Naive B cell (primary cell): Measurements from ENCODE around the gene GHSR. TPM values are rescaled to one million over a fixed set of nuclear protein-coding genes. Genes with fewer than 3 reads are reported as not detected.

Experiments used
- ATAC-seq, 2 donors: fragments of 150-1000 bp; cut with Tn5 transposase; 2 replicates each; pipeline ENCODE4 v1.10.0; 2021; ENCODE audit warnings: low read depth in 2 of 2, mild to moderate bottlenecking in 2 of 2, moderate library complexity in 2 of 2
- DNase-seq: peaks from one replicate; pipeline ENCODE4 v3.0.0; 2022
- H3K27ac Mint-ChIP-seq, 6 donors: one replicate each; pipeline ENCODE4 v1.8.0; 2020 to 2022; ENCODE audit warnings: mild to moderate bottlenecking in 6 of 6, mixed read lengths in 6 of 6, moderate library complexity in 5 of 6, inconsistent platforms in 2 of 6
- H3K27me3 Mint-ChIP-seq, 3 donors: one replicate each; pipeline ENCODE4 v1.8.0; 2021 to 2022; ENCODE audit warnings: mixed read lengths in 3 of 3, mild to moderate bottlenecking in 1 of 3
- H3K36me3 Mint-ChIP-seq, 2 donors: one replicate each; pipeline ENCODE4 v1.8.0; 2020 to 2022; ENCODE audit warnings: mixed read lengths in 2 of 2, inconsistent platforms in 1 of 2, mild to moderate bottlenecking in 1 of 2
- H3K4me1 Mint-ChIP-seq, 3 donors: one replicate each; pipeline ENCODE4 v1.8.0; 2020 to 2022; ENCODE audit warnings: mixed read lengths in 3 of 3, inconsistent platforms in 1 of 3, mild to moderate bottlenecking in 1 of 3, moderate library complexity in 1 of 3
- H3K4me3 Mint-ChIP-seq, 8 donors: one replicate each; pipeline ENCODE4 v1.8.0; 2020 to 2022; ENCODE audit warnings: mild to moderate bottlenecking in 8 of 8, mixed read lengths in 8 of 8, moderate library complexity in 8 of 8, inconsistent platforms in 2 of 8
- H3K9me3 Mint-ChIP-seq, 7 donors: one replicate each; pipeline ENCODE4 v1.8.0; 2020 to 2022; ENCODE audit warnings: mixed read lengths in 7 of 7, mild to moderate bottlenecking in 5 of 7, inconsistent platforms in 2 of 7, moderate library complexity in 1 of 7
- polyA plus RNA-seq, 6 donors: library from polyadenylated mRNA; unstranded; fragments of 300-500 nt; fragmentation: Illumina TruSeq; gene quantifications; one replicate each; pipeline ENCODE4 v1.2.3, GENCODE V29; 2021; ENCODE audit warnings: low read depth in 6 of 6

Gene GHSR
- polyA plus RNA-seq, 6 donors from 2014 or later = not detected

GRCh38 chr3:172456404-172456803, 8.1 kb upstream of the GHSR start:
- ATAC-seq (no peak), DNase-seq (no peak)
- Mint-ChIP-seq H3K27me3 (peaks cover 10 to 26% (median 22%) of the 10 kb centered on the region in 3 donors), H3K36me3 (no peaks in the 10 kb centered on the region), H3K27ac (no peak overlapping the region), H3K4me3 (no peak overlapping the region), H3K4me1 (no peaks in the 10 kb centered on the region), H3K9me3 (no peaks in the 10 kb centered on the region)

- Mint-ChIP-seq H3K4me1 (peaks cover 2 to 11% (median 3%) of the 10 kb centered on the region in 3 donors), H3K4me3 (no peak overlapping the region), H3K9me3 (peaks cover 0 to 12% (median 0%) of the 10 kb centered on the region in 7 donors), H3K27ac (no peak overlapping the region), H3K36me3 (peaks cover 2 to 4% of the 10 kb centered on the region in 2 donors), H3K27me3 (peaks cover 27 to 41% (median 36%) of the 10 kb centered on the region in 3 donors)
- ATAC-seq (no peak), DNase-seq (no peak)
Observed at GRCh38 chr3:172454180-172454579, 5.9 kb upstream of the GHSR start.

GRCh38 chr3:172449466-172450149, 1.4 kb upstream of the GHSR start:
- H3K4me1 Mint-ChIP-seq = peaks cover 21 to 28% (median 25%) of the 10 kb centered on the region in 3 donors
- DNase-seq (no peak), ATAC-seq (no peak)
- H3K4me3 Mint-ChIP-seq = peak overlapping the region in 2 of 8 donors; percentile 22 to 23
- H3K9me3 Mint-ChIP-seq = peaks cover 0 to 15% (median 2%) of the 10 kb centered on the region in 7 donors
- peaks cover 10 to 23% of the 10 kb centered on the region in 2 donors for H3K36me3 Mint-ChIP-seq
- peaks cover 59 to 66% (median 59%) of the 10 kb centered on the region in 3 donors for H3K27me3 Mint-ChIP-seq
- no peak overlapping the region for H3K27ac Mint-ChIP-seq

GRCh38 chr3:172448661-172449465, 607 bp upstream of the GHSR start:
- Mint-ChIP-seq H3K4me3 (peak overlapping the region in 3 of 8 donors; percentile 23 to 48 (median 32)), H3K9me3 (peaks cover 0 to 15% (median 2%) of the 10 kb centered on the region in 7 donors), H3K27ac (no peak overlapping the region), H3K4me1 (peaks cover 21 to 28% (median 25%) of the 10 kb centered on the region in 3 donors), H3K27me3 (peaks cover 58 to 68% (median 59%) of the 10 kb centered on the region in 3 donors), H3K36me3 (peaks cover 10 to 23% of the 10 kb centered on the region in 2 donors)
- ATAC-seq (no peak), DNase-seq (no peak)

GRCh38 chr3:172446198-172446597, 2.1 kb downstream of the GHSR start:
- ATAC-seq (no peak), DNase-seq (no peak)
- H3K27ac Mint-ChIP-seq = no peak overlapping the region
- peaks cover 21 to 28% (median 25%) of the 10 kb centered on the region in 3 donors for H3K4me1 Mint-ChIP-seq
- peaks cover 0 to 15% (median 2%) of the 10 kb centered on the region in 7 donors for H3K9me3 Mint-ChIP-seq
- H3K36me3 Mint-ChIP-seq = peaks cover 10 to 23% of the 10 kb centered on the region in 2 donors
- H3K4me3 Mint-ChIP-seq = no peak overlapping the region
- H3K27me3 Mint-ChIP-seq = peaks cover 56 to 61% (median 57%) of the 10 kb centered on the region in 3 donors

- no peak for DNase-seq
- no peak overlapping the region for H3K4me3 Mint-ChIP-seq
- H3K36me3 Mint-ChIP-seq = peaks cover 10 to 23% of the 10 kb centered on the region in 2 donors
- peaks cover 51 to 59% (median 56%) of the 10 kb centered on the region in 3 donors for H3K27me3 Mint-ChIP-seq
- H3K9me3 Mint-ChIP-seq = peaks cover 0 to 8% (median 2%) of the 10 kb centered on the region in 7 donors
- no peak overlapping the region for H3K27ac Mint-ChIP-seq
- ATAC-seq = no peak
- peaks cover 21 to 25% (median 23%) of the 10 kb centered on the region in 3 donors for H3K4me1 Mint-ChIP-seq
Observed at GRCh38 chr3:172444821-172445220, 3.4 kb downstream of the GHSR start.

- Mint-ChIP-seq H3K4me1 (peaks cover 6 to 7% (median 6%) of the 10 kb centered on the region in 3 donors), H3K9me3 (peaks cover 0 to 5% (median 0%) of the 10 kb centered on the region in 7 donors), H3K4me3 (no peak overlapping the region), H3K27ac (no peak overlapping the region), H3K36me3 (peaks cover 5 to 8% of the 10 kb centered on the region in 2 donors), H3K27me3 (peaks cover 44 to 56% (median 50%) of the 10 kb centered on the region in 3 donors)
- no peak for DNase-seq
- ATAC-seq = no peak
Observed at GRCh38 chr3:172442606-172443005, 5.7 kb downstream of the GHSR start.

GRCh38 chr3:172441581-172441980, 6.7 kb downstream of the GHSR start:
- ATAC-seq (no peak), DNase-seq (no peak)
- no peaks in the 10 kb centered on the region for H3K9me3 Mint-ChIP-seq
- H3K4me1 Mint-ChIP-seq = no peaks in the 10 kb centered on the region
- H3K27ac Mint-ChIP-seq = peak overlapping the region in 1 of 6 donors; percentile 6
- H3K4me3 Mint-ChIP-seq = no peak overlapping the region
- peaks cover 0 to 5% of the 10 kb centered on the region in 2 donors for H3K36me3 Mint-ChIP-seq
- H3K27me3 Mint-ChIP-seq = peaks cover 34 to 46% (median 42%) of the 10 kb centered on the region in 3 donors

GRCh38 chr3:172438186-172438585, 10.1 kb downstream of the GHSR start:
- peaks cover 6 to 19% (median 12%) of the 10 kb centered on the region in 7 donors for H3K9me3 Mint-ChIP-seq
- ATAC-seq (no peak), DNase-seq (no peak)
- no peaks in the 10 kb centered on the region for H3K4me1 Mint-ChIP-seq
- peak overlapping the region in 1 of 6 donors; percentile 33 for H3K27ac Mint-ChIP-seq
- H3K36me3 Mint-ChIP-seq = peaks cover 0 to 16% of the 10 kb centered on the region in 2 donors
- H3K27me3 Mint-ChIP-seq = peaks cover 19 to 32% (median 32%) of the 10 kb centered on the region in 3 donors
- no peak overlapping the region for H3K4me3 Mint-ChIP-seq

- Mint-ChIP-seq H3K27ac (no peak overlapping the region), H3K36me3 (peaks cover 0 to 19% of the 10 kb centered on the region in 2 donors), H3K4me1 (no peaks in the 10 kb centered on the region), H3K27me3 (peaks cover 19 to 32% (median 29%) of the 10 kb centered on the region in 3 donors), H3K4me3 (no peak overlapping the region), H3K9me3 (peaks cover 7 to 24% (median 15%) of the 10 kb centered on the region in 7 donors)
- DNase-seq (no peak), ATAC-seq (no peak)
Observed at GRCh38 chr3:172437713-172438112, 10.5 kb downstream of the GHSR start.

- H3K4me3 Mint-ChIP-seq = no peak overlapping the region
- no peaks in the 10 kb centered on the region for H3K36me3 Mint-ChIP-seq
- H3K4me1 Mint-ChIP-seq = no peaks in the 10 kb centered on the region
- peaks cover 0 to 19% (median 4%) of the 10 kb centered on the region in 7 donors for H3K9me3 Mint-ChIP-seq
- ATAC-seq (no peak), DNase-seq (no peak)
- peaks cover 30 to 47% (median 43%) of the 10 kb centered on the region in 3 donors for H3K27me3 Mint-ChIP-seq
- H3K27ac Mint-ChIP-seq = no peak overlapping the region
Observed at GRCh38 chr3:172415323-172415722, 32.9 kb downstream of the GHSR start.

GRCh38 chr3:172411478-172411947, 36.7 kb downstream of the GHSR start:
- H3K4me1 Mint-ChIP-seq = no peaks in the 10 kb centered on the region
- DNase-seq = no peak
- H3K27ac Mint-ChIP-seq = no peak overlapping the region
- H3K36me3 Mint-ChIP-seq = no peaks in the 10 kb centered on the region
- peaks cover 16 to 31% (median 17%) of the 10 kb centered on the region in 3 donors for H3K27me3 Mint-ChIP-seq
- no peak for ATAC-seq
- H3K4me3 Mint-ChIP-seq = no peak overlapping the region
- peaks cover 0 to 12% (median 4%) of the 10 kb centered on the region in 7 donors for H3K9me3 Mint-ChIP-seq

- no peak overlapping the region for H3K4me3 Mint-ChIP-seq
- H3K4me1 Mint-ChIP-seq = no peaks in the 10 kb centered on the region
- ATAC-seq = no peak
- no peak overlapping the region for H3K27ac Mint-ChIP-seq
- peaks cover 0 to 12% (median 4%) of the 10 kb centered on the region in 7 donors for H3K9me3 Mint-ChIP-seq
- DNase-seq = no peak
- no peaks in the 10 kb centered on the region for H3K36me3 Mint-ChIP-seq
- peaks cover 14 to 26% (median 15%) of the 10 kb centered on the region in 3 donors for H3K27me3 Mint-ChIP-seq
Observed at GRCh38 chr3:172410702-172411477, 37.4 kb downstream of the GHSR start.
